CD4-positive, alpha-beta T cell (primary cell): Measurements from ENCODE around the gene CD2AP. TPM values are rescaled to one million over a fixed set of nuclear protein-coding genes. Genes with fewer than 3 reads are reported as not detected.

Source experiments
- ATAC-seq: fragments of 200-7000 bp; cut with Tn5 transposase; one replicate; pipeline ENCODE4 v1.10.0; 2022; ENCODE audit warnings: mild to moderate bottlenecking; ENCODE audit not compliant: poor library complexity
- CTCF ChIA-PET: fragments of 350-600 bp; sonication (Branson Sonifier 250); formaldehyde crosslinking; loops from one replicate; lab custom pipeline; 2021; ENCODE audit warnings: antibody characterized with exemption, inconsistent platforms; lab: Charles Lee
- POLR2A ChIA-PET: fragments of 350-600 bp; sonication (Branson Sonifier 250); formaldehyde crosslinking; loops from one replicate; lab custom pipeline; 2021; ENCODE audit warnings: antibody characterized with exemption, inconsistent platforms; lab: Charles Lee
- DNase-seq, 14 experiments: peaks; one replicate each; pipeline ENCODE4 v3.0.0-alpha.2; 2013 to 2020; ENCODE audit warnings: mixed read lengths in 2 of 14
- H3K27ac ChIP-seq, 2 donors: one replicate each; pipeline versions ENCODE4 v1.5.1 to v1.7.0; 2013; ENCODE audit warnings: low read length in 2 of 2, low read depth in 1 of 2, mild to moderate bottlenecking in 1 of 2
- H3K27me3 ChIP-seq, 2 experiments: 1 replicate in 1 of 2; 2 replicates in 1 of 2; pipeline versions ENCODE4 v1.6.1 to v1.7.0; 2013; ENCODE audit warnings: low read length in 2 of 2, control low read depth in 1 of 2, mild to moderate bottlenecking in 1 of 2, moderate library complexity in 1 of 2; ENCODE audit not compliant: insufficient read depth in 2 of 2, control insufficient read depth in 1 of 2
- H3K36me3 ChIP-seq: one replicate; pipeline ENCODE4 v1.6.1; 2013; ENCODE audit warnings: low read length, control low read depth; ENCODE audit not compliant: insufficient read depth
- H3K4me1 ChIP-seq: one replicate; pipeline ENCODE4 v1.6.1; 2013; ENCODE audit warnings: low read length, control low read depth; ENCODE audit not compliant: insufficient read depth
- H3K4me3 ChIP-seq: one replicate; pipeline ENCODE4 v1.5.1; 2013; ENCODE audit warnings: mild to moderate bottlenecking, low read length, moderate library complexity
- H3K9me3 ChIP-seq, 2 experiments: 1 replicate in 1 of 2; 2 replicates in 1 of 2; pipeline versions ENCODE4 v1.6.1 to v1.7.0; 2013; ENCODE audit warnings: low read length in 2 of 2, mild to moderate bottlenecking in 2 of 2, control low read depth in 1 of 2, moderate library complexity in 1 of 2; ENCODE audit not compliant: control insufficient read depth in 1 of 2, insufficient read depth in 1 of 2
- H3K27ac Mint-ChIP-seq: one replicate; pipeline ENCODE4 v1.8.0; 2020; ENCODE audit warnings: mixed read lengths
- H3K27me3 Mint-ChIP-seq: one replicate; pipeline ENCODE4 v1.8.0; 2021; ENCODE audit warnings: mixed read lengths
- H3K36me3 Mint-ChIP-seq: one replicate; pipeline ENCODE4 v1.8.0; 2021; ENCODE audit warnings: low read depth, mixed read lengths
- H3K4me1 Mint-ChIP-seq: one replicate; pipeline ENCODE4 v1.8.0; 2021; ENCODE audit warnings: low read depth, mixed read lengths
- H3K4me3 Mint-ChIP-seq: one replicate; pipeline ENCODE4 v1.8.0; 2020; ENCODE audit warnings: mild to moderate bottlenecking, mixed read lengths
- H3K9me3 Mint-ChIP-seq: one replicate; pipeline ENCODE4 v1.8.0; 2020; ENCODE audit warnings: mixed read lengths
- CTCF ChIP-seq: fragments of 200-600 bp; IDR thresholded peaks from one replicate; pipeline ENCODE4 v1.8.0; 2022; ENCODE audit warnings: antibody characterized with exemption, mild to moderate bottlenecking
- intact Hi-C, 2 experiments: fragments of 100-400 bp; cut with DNase I in 1 of 2; cut with micrococcal nuclease in 1 of 2; formaldehyde crosslinking; loops; one replicate each; pipeline versions ENCODE4 v1.15.1 to v1.9.0; 2023 to 2025; cut with DNase I, micrococcal nuclease
- total RNA-seq, 174 experiments: library from RNA in 2 of 174; stranded (reverse) in 2 of 174; gene quantifications; one replicate each; pipeline ENCODE4 v1.2.3 and lab custom pipeline; 2021 to 2026

The CD2AP gene
- total RNA-seq, 2 experiments from 2014 or later = 29.4 to 31.3 TPM

- intact Hi-C loops = no loop called here
- no peak overlapping the region for H3K27ac ChIP-seq
- no peaks in the 10 kb centered on the region for H3K36me3 ChIP-seq
- DNase-seq = peak in 1 of 14 experiments; percentile 23
- no peak overlapping the region for H3K4me3 ChIP-seq
- ChIA-PET CTCF (no interaction called here), POLR2A (no interaction called here)
- Mint-ChIP-seq H3K27me3 (no peaks in the 10 kb centered on the region), H3K9me3 (no peaks in the 10 kb centered on the region), H3K36me3 (no peaks in the 10 kb centered on the region), H3K27ac (no peak overlapping the region), H3K4me1 (no peaks in the 10 kb centered on the region), H3K4me3 (no peak overlapping the region)
- H3K27me3 ChIP-seq = no peaks in the 10 kb centered on the region
- ATAC-seq = no peak
- no peaks in the 10 kb centered on the region for H3K9me3 ChIP-seq
- H3K4me1 ChIP-seq = no peaks in the 10 kb centered on the region
- no peak for TF ChIP-seq CTCF
These were observed 173.2 kb downstream of the CD2AP start for GRCh38 chr6:47650553-47651432.

- no peaks in the 10 kb centered on the region for H3K9me3 ChIP-seq
These were observed 173.9 kb downstream of the CD2AP start for GRCh38 chr6:47651505-47651944.

GRCh38 chr6:47653706-47654105 is 176.1 kb downstream of the CD2AP start:
- no peak for TF ChIP-seq CTCF
- Histone ChIP-seq H3K4me3 (no peak overlapping the region), H3K36me3 (no peaks in the 10 kb centered on the region), H3K27me3 (no peaks in the 10 kb centered on the region), H3K27ac (no peak overlapping the region), H3K9me3 (no peaks in the 10 kb centered on the region), H3K4me1 (no peaks in the 10 kb centered on the region)
- ATAC-seq (no peak), DNase-seq (no peak)
- no peak overlapping the region for H3K27ac Mint-ChIP-seq
- ChIA-PET POLR2A (no interaction called here), CTCF (no interaction called here)
- no peak overlapping the region for H3K4me3 Mint-ChIP-seq
- intact Hi-C loops = no loop called here
- no peaks in the 10 kb centered on the region for H3K9me3 Mint-ChIP-seq
- no peaks in the 10 kb centered on the region for H3K36me3 Mint-ChIP-seq
- H3K27me3 Mint-ChIP-seq = no peaks in the 10 kb centered on the region
- no peaks in the 10 kb centered on the region for H3K4me1 Mint-ChIP-seq

More at GRCh38 chr6:47651505-47651944, 173.9 kb downstream of the CD2AP start:
- no peaks in the 10 kb centered on the region for H3K36me3 ChIP-seq
- Mint-ChIP-seq H3K9me3 (no peaks in the 10 kb centered on the region), H3K4me3 (no peak overlapping the region), H3K27ac (no peak overlapping the region), H3K36me3 (no peaks in the 10 kb centered on the region), H3K4me1 (no peaks in the 10 kb centered on the region), H3K27me3 (no peaks in the 10 kb centered on the region)
- no peak overlapping the region for H3K4me3 ChIP-seq
- CTCF ChIA-PET = no interaction called here
- H3K27ac ChIP-seq = no peak overlapping the region
- H3K4me1 ChIP-seq = no peaks in the 10 kb centered on the region
- POLR2A ChIA-PET = no interaction called here
- no peaks in the 10 kb centered on the region for H3K27me3 ChIP-seq
- DNase-seq (no peak), ATAC-seq (no peak)
- no peak for TF ChIP-seq CTCF
- intact Hi-C loops = no loop called here
